Measurements from ENCODE around the gene PSMD11.
A peak's percentile ranks its signal among the peaks of the same experiment; 100 is the strongest.
"Not testable (repeated sequence)": the region's sequence is repeated elsewhere in the genome, so short reads cannot be mapped to it uniquely, and the experiment has no call there.

The PSMD11 gene

GRCh38 chr17:32444301-32445073, at the start of gene PSMD11:
TSS of gene PSMD11 (plus strand) at chr17:32444510. CDS start at chr17:32444524, 14 bp downstream.
- Histone ChIP-seq H3K27ac (ENCODE audit: low read depth, low read length) (peak within 1 kb of the TSS; percentile 70), H3K4me1 (ENCODE audit: control insufficient read depth, insufficient read depth, low read length) (peaks cover 6% of the 10 kb centered on the region), H3K36me3 (ENCODE audit: control insufficient read depth, insufficient read depth, low read length) (peaks cover 5% of the 10 kb centered on the region), H3K4me3 (ENCODE audit: low read length) (peak within 1 kb of the TSS; percentile 95), H3K27me3 (ENCODE audit: control insufficient read depth, insufficient read depth, low read length) (no peaks in the 10 kb centered on the region), H3K9ac (ENCODE audit: low read length) (peak within 1 kb of the TSS; percentile 91)

GRCh38 chr17:32396343-32396742, 48.0 kb upstream of the PSMD11 start:
- no peak overlapping the region for H3K27ac ChIP-seq (ENCODE audit: low read depth, low read length)
- no peak overlapping the region for H3K9ac ChIP-seq (ENCODE audit: low read length)
- H3K27me3 ChIP-seq (ENCODE audit: control insufficient read depth, insufficient read depth, low read length), result no peaks in the 10 kb centered on the region
- H3K36me3 ChIP-seq (ENCODE audit: control insufficient read depth, insufficient read depth, low read length), result no peaks in the 10 kb centered on the region
- no peaks in the 10 kb centered on the region for H3K4me1 ChIP-seq (ENCODE audit: control insufficient read depth, insufficient read depth, low read length)
- no peak overlapping the region for H3K4me3 ChIP-seq (ENCODE audit: low read length)

- Histone ChIP-seq H3K36me3 (ENCODE audit: control insufficient read depth, insufficient read depth, low read length) (no peaks in the 10 kb centered on the region), H3K9ac (ENCODE audit: low read length) (no peak overlapping the region), H3K4me1 (ENCODE audit: control insufficient read depth, insufficient read depth, low read length) (no peaks in the 10 kb centered on the region), H3K27me3 (ENCODE audit: control insufficient read depth, insufficient read depth, low read length) (no peaks in the 10 kb centered on the region), H3K4me3 (ENCODE audit: low read length) (no peak overlapping the region), H3K27ac (ENCODE audit: low read depth, low read length) (no peak overlapping the region)
These were observed 45.4 kb upstream of the PSMD11 start for GRCh38 chr17:32398946-32399345.

GRCh38 chr17:32410085-32410484, 34.2 kb upstream of the PSMD11 start:
- H3K9ac ChIP-seq (ENCODE audit: low read length); H3K36me3 ChIP-seq (ENCODE audit: control insufficient read depth, insufficient read depth, low read length); H3K4me3 ChIP-seq (ENCODE audit: low read length); H3K27me3 ChIP-seq (ENCODE audit: control insufficient read depth, insufficient read depth, low read length); H3K4me1 ChIP-seq (ENCODE audit: control insufficient read depth, insufficient read depth, low read length); H3K27ac ChIP-seq (ENCODE audit: low read depth, low read length): not testable (repeated sequence)

GRCh38 chr17:32426894-32427293, 17.4 kb upstream of the PSMD11 start:
- H3K27ac ChIP-seq (ENCODE audit: low read depth, low read length), result no peak overlapping the region
- H3K9ac ChIP-seq (ENCODE audit: low read length), result no peak overlapping the region
- H3K27me3 ChIP-seq (ENCODE audit: control insufficient read depth, insufficient read depth, low read length), result no peaks in the 10 kb centered on the region
- H3K4me3 ChIP-seq (ENCODE audit: low read length), result no peak overlapping the region
- H3K4me1 ChIP-seq (ENCODE audit: control insufficient read depth, insufficient read depth, low read length), result no peaks in the 10 kb centered on the region
- H3K36me3 ChIP-seq (ENCODE audit: control insufficient read depth, insufficient read depth, low read length), result no peaks in the 10 kb centered on the region

GRCh38 chr17:32429598-32429997, 14.7 kb upstream of the PSMD11 start:
- H3K27ac ChIP-seq (ENCODE audit: low read depth, low read length), result no peak overlapping the region
- H3K36me3 ChIP-seq (ENCODE audit: control insufficient read depth, insufficient read depth, low read length), result no peaks in the 10 kb centered on the region
- H3K9ac ChIP-seq (ENCODE audit: low read length), result no peak overlapping the region
- H3K4me1 ChIP-seq (ENCODE audit: control insufficient read depth, insufficient read depth, low read length), result no peaks in the 10 kb centered on the region
- no peaks in the 10 kb centered on the region for H3K27me3 ChIP-seq (ENCODE audit: control insufficient read depth, insufficient read depth, low read length)
- no peak overlapping the region for H3K4me3 ChIP-seq (ENCODE audit: low read length)

- Histone ChIP-seq H3K36me3 (ENCODE audit: control insufficient read depth, insufficient read depth, low read length) (no peaks in the 10 kb centered on the region), H3K27me3 (ENCODE audit: control insufficient read depth, insufficient read depth, low read length) (no peaks in the 10 kb centered on the region), H3K27ac (ENCODE audit: low read depth, low read length) (no peak overlapping the region), H3K9ac (ENCODE audit: low read length) (no peak overlapping the region), H3K4me1 (ENCODE audit: control insufficient read depth, insufficient read depth, low read length) (peaks cover 3% of the 10 kb centered on the region), H3K4me3 (ENCODE audit: low read length) (no peak overlapping the region)
These were observed 3.6 kb upstream of the PSMD11 start for GRCh38 chr17:32440722-32441121.

- no peak overlapping the region for H3K27ac ChIP-seq (ENCODE audit: low read depth, low read length)
- no peaks in the 10 kb centered on the region for H3K36me3 ChIP-seq (ENCODE audit: control insufficient read depth, insufficient read depth, low read length)
- H3K4me3 ChIP-seq (ENCODE audit: low read length), result no peak overlapping the region
- peaks cover 6% of the 10 kb centered on the region for H3K4me1 ChIP-seq (ENCODE audit: control insufficient read depth, insufficient read depth, low read length)
- no peaks in the 10 kb centered on the region for H3K27me3 ChIP-seq (ENCODE audit: control insufficient read depth, insufficient read depth, low read length)
- no peak overlapping the region for H3K9ac ChIP-seq (ENCODE audit: low read length)
These were observed 2.4 kb upstream of the PSMD11 start for GRCh38 chr17:32441886-32442285.

GRCh38 chr17:32443827-32444300, 446 bp upstream of the PSMD11 start:
- Histone ChIP-seq H3K36me3 (ENCODE audit: control insufficient read depth, insufficient read depth, low read length) (peaks cover 5% of the 10 kb centered on the region), H3K4me1 (ENCODE audit: control insufficient read depth, insufficient read depth, low read length) (peaks cover 6% of the 10 kb centered on the region), H3K27ac (ENCODE audit: low read depth, low read length) (no peak overlapping the region), H3K9ac (ENCODE audit: low read length) (no peak overlapping the region), H3K4me3 (ENCODE audit: low read length) (peak overlapping the region; percentile 95), H3K27me3 (ENCODE audit: control insufficient read depth, insufficient read depth, low read length) (no peaks in the 10 kb centered on the region)

GRCh38 chr17:32445074-32445415, 735 bp downstream of the PSMD11 start:
- Histone ChIP-seq H3K9ac (ENCODE audit: low read length) (peak overlapping the region; percentile 91), H3K4me1 (ENCODE audit: control insufficient read depth, insufficient read depth, low read length) (peaks cover 6% of the 10 kb centered on the region), H3K27me3 (ENCODE audit: control insufficient read depth, insufficient read depth, low read length) (no peaks in the 10 kb centered on the region), H3K27ac (ENCODE audit: low read depth, low read length) (peak overlapping the region; percentile 70), H3K36me3 (ENCODE audit: control insufficient read depth, insufficient read depth, low read length) (peaks cover 5% of the 10 kb centered on the region), H3K4me3 (ENCODE audit: low read length) (peak overlapping the region; percentile 95)

- H3K36me3 ChIP-seq (ENCODE audit: control insufficient read depth, insufficient read depth, low read length), result peaks cover 5% of the 10 kb centered on the region
- H3K4me3 ChIP-seq (ENCODE audit: low read length), result peak overlapping the region; percentile 95
- H3K4me1 ChIP-seq (ENCODE audit: control insufficient read depth, insufficient read depth, low read length), result peaks cover 6% of the 10 kb centered on the region
- H3K27me3 ChIP-seq (ENCODE audit: control insufficient read depth, insufficient read depth, low read length), result no peaks in the 10 kb centered on the region
- peak overlapping the region; percentile 70 for H3K27ac ChIP-seq (ENCODE audit: low read depth, low read length)
- H3K9ac ChIP-seq (ENCODE audit: low read length), result no peak overlapping the region
These were observed 1.2 kb downstream of the PSMD11 start for GRCh38 chr17:32445497-32445896.

GRCh38 chr17:32445971-32446370, 1.7 kb downstream of the PSMD11 start:
- H3K27ac ChIP-seq (ENCODE audit: low read depth, low read length), result no peak overlapping the region
- H3K4me1 ChIP-seq (ENCODE audit: control insufficient read depth, insufficient read depth, low read length), result peaks cover 6% of the 10 kb centered on the region
- peaks cover 5% of the 10 kb centered on the region for H3K36me3 ChIP-seq (ENCODE audit: control insufficient read depth, insufficient read depth, low read length)
- H3K9ac ChIP-seq (ENCODE audit: low read length), result no peak overlapping the region
- no peak overlapping the region for H3K4me3 ChIP-seq (ENCODE audit: low read length)
- no peaks in the 10 kb centered on the region for H3K27me3 ChIP-seq (ENCODE audit: control insufficient read depth, insufficient read depth, low read length)

- Histone ChIP-seq H3K4me1 (ENCODE audit: control insufficient read depth, insufficient read depth, low read length) (peaks cover 6% of the 10 kb centered on the region), H3K36me3 (ENCODE audit: control insufficient read depth, insufficient read depth, low read length) (peaks cover 9% of the 10 kb centered on the region), H3K9ac (ENCODE audit: low read length) (no peak overlapping the region), H3K27me3 (ENCODE audit: control insufficient read depth, insufficient read depth, low read length) (no peaks in the 10 kb centered on the region), H3K4me3 (ENCODE audit: low read length) (no peak overlapping the region), H3K27ac (ENCODE audit: low read depth, low read length) (no peak overlapping the region)
These were observed 2.6 kb downstream of the PSMD11 start for GRCh38 chr17:32446949-32447348.
